Adrenal gland (tissue), 5 donors: ENCODE results near the gene ANKFY1.

Source experiments
- POLR2A ChIP-seq, 2 donors: fragments of 450-650 bp; IDR thresholded peaks; one replicate each; pipeline ENCODE4 v1.6.1; 2017; ENCODE audit warnings: antibody characterized with exemption in 2 of 2, mild to moderate bottlenecking in 2 of 2, moderate library complexity in 1 of 2
- TF ChIP-seq, protein P1 (sequence below), 6 experiments: fragments of 450-650 bp in 4 of 6; fragments of 200-600 bp in 2 of 6; sonication (generic) in 1 of 6; IDR thresholded peaks; 1 replicate in 5 of 6; 2 replicates in 1 of 6; pipeline versions ENCODE4 v1.5.1 to v1.8.0; 2016 to 2021; ENCODE audit warnings: antibody characterized with exemption in 6 of 6, mild to moderate bottlenecking in 2 of 6, moderate library complexity in 1 of 6
- donor health status: DM: no; HTN: no; CAD: no.

DNA sequence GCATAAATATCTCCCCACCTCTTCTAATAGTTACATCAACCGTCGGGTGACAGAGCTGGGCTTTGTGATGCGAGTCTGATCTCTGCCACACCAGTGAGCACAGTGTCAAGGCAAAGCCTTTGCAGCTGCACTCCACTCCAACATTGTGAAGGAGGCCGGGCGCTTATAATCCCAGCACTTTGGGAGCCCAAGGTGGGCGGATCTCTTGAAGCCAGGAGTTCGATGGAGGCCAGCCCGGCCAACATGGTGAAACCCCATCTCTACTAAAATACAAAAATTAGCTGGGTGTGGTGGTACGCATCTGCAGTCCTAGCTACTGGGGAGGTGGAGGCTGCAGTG, 101.8 kb downstream of the ANKFY1 start:
- TF ChIP-seq, protein P1, sequence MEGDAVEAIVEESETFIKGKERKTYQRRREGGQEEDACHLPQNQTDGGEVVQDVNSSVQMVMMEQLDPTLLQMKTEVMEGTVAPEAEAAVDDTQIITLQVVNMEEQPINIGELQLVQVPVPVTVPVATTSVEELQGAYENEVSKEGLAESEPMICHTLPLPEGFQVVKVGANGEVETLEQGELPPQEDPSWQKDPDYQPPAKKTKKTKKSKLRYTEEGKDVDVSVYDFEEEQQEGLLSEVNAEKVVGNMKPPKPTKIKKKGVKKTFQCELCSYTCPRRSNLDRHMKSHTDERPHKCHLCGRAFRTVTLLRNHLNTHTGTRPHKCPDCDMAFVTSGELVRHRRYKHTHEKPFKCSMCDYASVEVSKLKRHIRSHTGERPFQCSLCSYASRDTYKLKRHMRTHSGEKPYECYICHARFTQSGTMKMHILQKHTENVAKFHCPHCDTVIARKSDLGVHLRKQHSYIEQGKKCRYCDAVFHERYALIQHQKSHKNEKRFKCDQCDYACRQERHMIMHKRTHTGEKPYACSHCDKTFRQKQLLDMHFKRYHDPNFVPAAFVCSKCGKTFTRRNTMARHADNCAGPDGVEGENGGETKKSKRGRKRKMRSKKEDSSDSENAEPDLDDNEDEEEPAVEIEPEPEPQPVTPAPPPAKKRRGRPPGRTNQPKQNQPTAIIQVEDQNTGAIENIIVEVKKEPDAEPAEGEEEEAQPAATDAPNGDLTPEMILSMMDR (IDR thresholded peaks at IDR 0.05), result no peak
- TF ChIP-seq POLR2A (IDR thresholded peaks at IDR 0.05), result no peak
